Measurements from ENCODE around the gene HOXB6. TPM values are rescaled to one million over a fixed set of nuclear protein-coding genes. Genes with fewer than 3 reads are reported as not detected.

The HOXB6 gene
- total RNA-seq, 4 donors from 2014 or later = 0.66 to 5.1 (median 2.9) TPM

DNA sequence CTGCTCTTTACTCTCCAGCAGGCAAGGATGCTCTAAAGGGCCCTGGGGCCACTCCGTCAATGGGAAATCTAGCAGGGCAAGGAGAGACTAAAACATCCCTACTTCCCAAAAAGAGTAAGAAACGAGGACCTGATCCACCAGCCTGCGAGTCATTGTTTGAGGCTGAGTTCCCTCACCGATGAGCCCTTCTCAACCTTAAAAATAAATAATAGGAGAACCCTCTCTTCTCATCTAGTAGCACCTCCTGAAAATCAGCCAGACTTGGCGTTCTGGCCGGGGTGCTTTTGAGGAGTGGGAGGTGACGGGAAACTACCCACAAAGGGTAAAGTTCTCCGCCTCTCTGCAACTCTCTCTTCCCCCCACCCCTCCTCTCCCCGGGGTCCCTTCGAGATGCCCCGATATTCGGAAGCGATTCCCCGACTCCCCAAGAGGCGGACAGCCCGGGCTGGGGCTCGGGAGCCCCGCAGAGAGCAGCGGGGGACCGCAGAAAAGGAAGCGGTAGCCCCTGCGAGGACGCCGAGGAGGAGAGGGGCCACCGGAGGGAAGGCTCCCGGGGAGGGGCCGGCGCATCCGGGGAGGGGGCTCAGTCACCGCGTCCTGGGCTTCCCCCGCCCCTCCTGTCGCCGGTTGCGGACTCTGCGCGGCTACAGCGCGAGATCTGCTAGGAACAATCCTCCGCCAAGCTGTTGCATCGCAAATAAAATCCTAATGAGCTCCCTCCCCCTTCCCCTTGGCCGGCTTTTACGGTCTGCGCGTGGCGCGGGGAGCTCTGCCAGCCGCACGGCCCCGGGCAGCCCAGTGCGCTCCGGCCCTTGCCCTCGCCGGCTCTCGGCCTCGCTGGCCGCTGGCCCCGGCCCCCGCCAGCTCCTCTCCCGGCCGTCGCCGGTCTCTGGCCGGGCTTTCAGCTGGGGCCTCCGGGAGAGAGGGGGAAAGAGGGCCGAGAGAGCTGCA, 20.0 kb upstream of the HOXB6 start:
- TF ChIP-seq POLR2A (IDR thresholded peaks at IDR 0.05) (no peak), EP300 (IDR thresholded peaks at IDR 0.05) (no peak)
- TF ChIP-seq, protein P1, sequence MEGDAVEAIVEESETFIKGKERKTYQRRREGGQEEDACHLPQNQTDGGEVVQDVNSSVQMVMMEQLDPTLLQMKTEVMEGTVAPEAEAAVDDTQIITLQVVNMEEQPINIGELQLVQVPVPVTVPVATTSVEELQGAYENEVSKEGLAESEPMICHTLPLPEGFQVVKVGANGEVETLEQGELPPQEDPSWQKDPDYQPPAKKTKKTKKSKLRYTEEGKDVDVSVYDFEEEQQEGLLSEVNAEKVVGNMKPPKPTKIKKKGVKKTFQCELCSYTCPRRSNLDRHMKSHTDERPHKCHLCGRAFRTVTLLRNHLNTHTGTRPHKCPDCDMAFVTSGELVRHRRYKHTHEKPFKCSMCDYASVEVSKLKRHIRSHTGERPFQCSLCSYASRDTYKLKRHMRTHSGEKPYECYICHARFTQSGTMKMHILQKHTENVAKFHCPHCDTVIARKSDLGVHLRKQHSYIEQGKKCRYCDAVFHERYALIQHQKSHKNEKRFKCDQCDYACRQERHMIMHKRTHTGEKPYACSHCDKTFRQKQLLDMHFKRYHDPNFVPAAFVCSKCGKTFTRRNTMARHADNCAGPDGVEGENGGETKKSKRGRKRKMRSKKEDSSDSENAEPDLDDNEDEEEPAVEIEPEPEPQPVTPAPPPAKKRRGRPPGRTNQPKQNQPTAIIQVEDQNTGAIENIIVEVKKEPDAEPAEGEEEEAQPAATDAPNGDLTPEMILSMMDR (IDR thresholded peaks at IDR 0.05) = no peak
- Histone ChIP-seq H3K27ac (peak overlapping the region in 2 of 4 donors; percentile 44 to 63), H3K27me3 (peaks cover 0 to 100% of the 10 kb centered on the region in 2 donors), H3K4me3 (peak overlapping the region; percentile 13 to 48 (median 32)), H3K36me3 (no peaks in the 10 kb centered on the region), H3K4me1 (peaks cover 0 to 30% (median 20%) of the 10 kb centered on the region in 4 donors), H3K9me3 (no peaks in the 10 kb centered on the region)
- DNase-seq (ENCODE audit: low spot score in 2 of 2) = no peak
- WGBS, 2 donors = 4 to 5% methylated on average over 48 to 58 of the region's 66 CpGs

DNA sequence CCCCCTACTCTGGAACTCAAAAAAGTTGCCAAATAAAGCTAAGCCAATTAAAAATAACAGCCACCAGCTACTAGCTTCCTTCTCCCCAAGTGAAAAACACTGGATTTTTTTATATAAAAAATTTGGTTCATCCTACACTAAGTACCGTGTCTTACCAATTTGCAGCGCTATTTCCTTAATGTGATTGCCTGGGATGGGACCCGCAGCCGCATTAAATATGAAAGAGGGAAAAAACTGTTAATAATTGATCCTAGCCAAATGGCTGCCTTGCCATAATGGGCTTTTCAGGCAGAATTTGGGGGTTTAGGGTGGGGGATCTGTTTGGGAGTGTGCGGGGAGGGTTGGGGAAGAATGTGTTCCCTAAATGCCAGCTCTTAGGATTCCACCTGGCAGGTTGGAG, 19.3 kb upstream of the HOXB6 start:
- no peak for DNase-seq (ENCODE audit: low spot score in 2 of 2)
- Histone ChIP-seq H3K4me1 (peaks cover 0 to 32% (median 20%) of the 10 kb centered on the region in 4 donors), H3K27me3 (peaks cover 0 to 100% of the 10 kb centered on the region in 2 donors), H3K27ac (no peak overlapping the region), H3K9me3 (no peaks in the 10 kb centered on the region), H3K36me3 (no peaks in the 10 kb centered on the region), H3K4me3 (no peak overlapping the region)
- 45 to 54% methylated on average over 5 of the region's 5 CpGs for WGBS, 2 donors
- TF ChIP-seq, protein P1 (IDR thresholded peaks at IDR 0.05) = no peak
- no peak for TF ChIP-seq EP300 (IDR thresholded peaks at IDR 0.05)
- TF ChIP-seq POLR2A (IDR thresholded peaks at IDR 0.05) = no peak

DNA sequence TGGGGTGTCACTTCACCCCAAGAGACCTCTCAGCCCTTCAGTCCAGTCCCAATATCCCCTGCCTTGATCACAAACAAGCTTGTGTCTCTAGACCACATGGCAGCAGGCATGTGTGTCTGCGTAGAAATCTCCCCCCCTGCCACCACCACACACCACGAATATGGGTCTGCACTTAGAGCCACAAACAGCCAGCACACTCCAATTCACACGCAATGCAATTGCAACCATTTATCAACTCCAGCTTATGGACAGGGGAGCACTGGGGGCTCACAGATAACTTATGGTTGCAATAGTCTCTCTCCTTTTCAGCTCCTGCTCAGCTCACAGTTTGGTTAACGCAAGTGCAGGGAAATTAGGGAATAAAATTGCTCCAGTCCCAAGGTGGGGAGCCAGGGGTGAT, 18.8 kb upstream of the HOXB6 start:
- 44 to 45% methylated on average over 4 of the region's 4 CpGs for WGBS, 2 donors
- peaks cover 0 to 100% of the 10 kb centered on the region in 2 donors for H3K27me3 ChIP-seq
- no peak overlapping the region for H3K4me3 ChIP-seq
- H3K27ac ChIP-seq = no peak overlapping the region
- DNase-seq (ENCODE audit: low spot score in 2 of 2) = no peak
- TF ChIP-seq, protein P1 (IDR thresholded peaks at IDR 0.05) = no peak
- TF ChIP-seq EP300 (IDR thresholded peaks at IDR 0.05) = no peak
- no peak for TF ChIP-seq POLR2A (IDR thresholded peaks at IDR 0.05)
- H3K4me1 ChIP-seq = peaks cover 0 to 38% (median 20%) of the 10 kb centered on the region in 4 donors
- H3K9me3 ChIP-seq = no peaks in the 10 kb centered on the region
- H3K36me3 ChIP-seq = no peaks in the 10 kb centered on the region

DNA sequence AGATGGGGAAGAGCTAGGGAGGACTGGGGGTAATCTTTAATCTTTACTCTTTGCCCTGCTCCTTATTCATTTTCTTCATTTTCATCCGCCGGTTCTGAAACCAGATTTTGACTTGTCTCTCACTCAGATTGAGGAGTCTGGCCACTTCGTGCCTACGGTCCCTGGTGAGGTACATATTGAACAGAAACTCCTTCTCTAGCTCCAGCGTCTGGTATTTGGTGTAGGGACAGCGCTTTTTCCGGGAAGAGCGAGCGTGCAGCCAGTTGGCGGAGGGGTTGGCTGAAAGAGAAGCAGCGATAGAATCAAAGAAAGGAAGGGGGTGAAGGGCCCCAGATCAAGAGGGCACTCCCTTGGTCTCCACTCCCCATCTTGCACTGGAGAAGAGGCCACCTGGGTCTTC, 18.1 kb upstream of the HOXB6 start:
- no peak for DNase-seq (ENCODE audit: low spot score in 2 of 2)
- TF ChIP-seq EP300 (IDR thresholded peaks at IDR 0.05) (no peak), POLR2A (IDR thresholded peaks at IDR 0.05) (no peak)
- TF ChIP-seq, protein P1 (IDR thresholded peaks at IDR 0.05) = no peak
- Histone ChIP-seq H3K27ac (no peak overlapping the region), H3K4me1 (peaks cover 0 to 45% (median 20%) of the 10 kb centered on the region in 4 donors), H3K9me3 (no peaks in the 10 kb centered on the region), H3K36me3 (no peaks in the 10 kb centered on the region), H3K27me3 (peaks cover 0 to 100% of the 10 kb centered on the region in 2 donors), H3K4me3 (no peak overlapping the region)
- WGBS, 2 donors = 45 to 52% methylated on average over 11 of the region's 11 CpGs
